Measurements from ENCODE around the gene IVNS1ABP. TPM values are rescaled to one million over a fixed set of nuclear protein-coding genes. Genes with fewer than 3 reads are reported as not detected.
"Not testable (repeated sequence)": the region's sequence is repeated elsewhere in the genome, so short reads cannot be mapped to it uniquely, and the experiment has no call there.

Gene IVNS1ABP
- total RNA-seq, 2 donors from 2014 or later = 38.5 to 54.1 TPM

DNA sequence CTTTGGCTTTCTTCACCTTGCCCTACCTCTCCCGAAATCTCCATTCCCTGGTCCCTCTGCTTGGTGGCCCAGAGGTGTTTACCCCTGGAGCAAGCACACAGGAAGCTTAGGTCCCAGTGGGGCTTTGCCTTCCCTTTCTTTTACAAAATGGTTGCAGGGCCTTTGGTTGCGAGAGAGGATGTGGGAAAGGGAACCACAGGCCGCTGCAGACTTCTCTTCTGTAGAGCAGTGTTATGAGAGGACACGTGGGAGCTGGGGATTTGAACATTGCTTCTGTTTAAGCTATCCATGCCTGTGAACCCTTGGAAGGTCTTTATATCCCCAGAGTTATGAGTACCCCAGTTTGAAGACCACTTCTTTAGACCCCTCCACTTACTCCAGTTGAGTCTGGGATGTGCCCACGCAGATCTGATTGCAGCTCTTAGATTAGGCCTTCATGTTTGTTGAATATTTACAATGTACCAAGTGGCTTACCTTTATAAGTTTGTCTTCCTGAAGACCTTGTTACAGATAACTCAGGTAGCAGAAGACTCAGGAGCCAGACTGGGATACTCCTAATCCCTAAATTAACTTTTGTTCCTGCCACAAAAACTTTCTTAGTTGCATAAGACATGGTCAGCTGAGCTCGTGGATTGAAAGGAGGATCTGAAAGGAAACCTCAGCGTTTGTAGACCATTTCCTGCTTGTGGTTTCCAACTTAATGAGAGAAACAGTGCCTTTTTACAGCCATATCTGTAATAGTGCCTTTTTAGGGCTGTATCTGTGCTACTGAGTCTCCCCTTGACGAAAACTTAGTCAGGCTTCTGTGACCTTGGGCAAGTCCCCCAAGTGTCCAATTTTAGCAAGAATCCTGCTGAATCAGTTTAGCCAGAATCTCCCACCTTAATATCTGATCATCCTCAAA is 21.9 kb upstream of the IVNS1ABP start:
- intact Hi-C loops (cut with DNase I) = no loop called here
- no peak for DNase-seq (ENCODE audit: low spot score)

DNA sequence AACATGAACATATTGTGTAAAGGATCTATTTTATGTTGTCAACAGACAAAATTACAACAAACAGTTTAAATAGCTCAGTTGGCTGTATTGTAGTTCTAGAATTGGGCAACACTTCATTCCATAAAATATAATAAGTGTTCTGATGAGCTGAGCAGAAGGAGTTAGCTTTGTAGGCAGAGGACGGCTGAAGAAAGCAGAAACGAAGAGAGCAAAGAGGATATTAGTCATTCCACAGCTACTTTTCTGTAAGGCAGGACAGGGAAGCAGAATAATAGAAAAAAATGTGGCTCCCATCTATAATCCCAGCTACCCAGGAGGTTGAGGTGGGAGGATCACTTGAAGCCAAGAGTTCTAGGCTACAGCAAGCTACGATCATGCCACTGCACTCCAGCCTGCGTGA is 20.2 kb upstream of the IVNS1ABP start:
- no peak for DNase-seq (ENCODE audit: low spot score)
- intact Hi-C loops (cut with DNase I) = no loop called here

DNA sequence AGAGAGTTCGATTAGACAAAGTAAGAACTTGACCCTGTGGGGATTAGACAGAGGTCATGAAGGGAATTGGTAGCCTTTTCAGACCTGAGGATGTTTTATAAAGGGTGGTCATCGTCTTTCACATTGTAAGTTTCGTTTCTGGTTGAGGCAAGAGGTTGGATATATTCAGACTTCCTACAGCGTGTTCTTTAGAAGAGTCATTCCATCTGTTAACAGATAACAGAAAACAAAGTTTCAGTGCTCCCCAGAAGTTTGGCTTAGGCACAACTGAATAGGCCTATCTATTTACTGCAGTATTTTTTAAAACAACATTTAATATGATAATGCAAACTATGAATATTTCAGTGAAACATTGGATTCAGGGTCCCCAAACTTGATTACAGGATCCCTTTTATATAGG is 17.1 kb upstream of the IVNS1ABP start:
- no peak for DNase-seq (ENCODE audit: low spot score)
- intact Hi-C loops (cut with DNase I) = no loop called here

DNA sequence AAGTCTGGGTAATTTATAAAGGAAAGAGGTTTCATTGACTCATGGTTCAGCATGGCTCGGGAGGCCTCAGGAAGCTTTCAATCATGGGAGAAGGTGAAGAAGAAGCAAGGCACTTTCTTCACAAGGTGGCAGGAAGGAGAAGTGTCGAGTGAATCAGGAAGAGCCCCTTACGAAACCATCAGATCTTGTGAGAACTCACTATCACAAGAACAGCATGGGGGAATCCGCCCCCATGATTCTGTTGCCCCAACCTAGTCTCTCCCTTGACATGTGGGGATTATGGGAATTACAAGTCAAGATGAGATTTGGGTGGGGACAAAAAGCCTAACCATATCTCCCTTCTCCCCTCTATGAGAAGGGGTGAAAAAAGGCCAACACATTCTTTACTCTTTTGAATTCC is 11.2 kb upstream of the IVNS1ABP start:
- intact Hi-C loops (cut with DNase I) = no loop called here
- DNase-seq (ENCODE audit: low spot score) = no peak

DNA sequence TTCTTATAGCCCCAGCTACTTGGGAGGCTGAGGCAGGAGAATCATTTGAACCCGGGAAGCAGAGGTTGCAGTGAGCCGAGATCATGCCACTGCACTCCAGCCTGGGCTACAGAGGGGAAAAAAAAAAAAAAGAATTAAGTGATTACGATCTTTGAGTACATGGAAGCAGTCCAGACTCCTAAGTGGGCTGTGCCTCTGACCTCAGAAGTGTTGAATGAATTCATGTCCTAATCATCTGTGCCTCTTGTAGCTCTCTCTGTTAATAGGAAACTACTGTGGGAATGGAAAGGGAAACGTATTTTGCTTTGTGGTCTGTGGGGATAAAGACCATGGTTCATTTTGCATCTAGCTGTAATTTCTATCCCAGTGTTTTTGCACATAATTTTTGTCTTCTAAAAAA is 8.4 kb upstream of the IVNS1ABP start:
- DNase-seq (ENCODE audit: low spot score) = no peak
- intact Hi-C loops (cut with DNase I) = no loop called here

DNA sequence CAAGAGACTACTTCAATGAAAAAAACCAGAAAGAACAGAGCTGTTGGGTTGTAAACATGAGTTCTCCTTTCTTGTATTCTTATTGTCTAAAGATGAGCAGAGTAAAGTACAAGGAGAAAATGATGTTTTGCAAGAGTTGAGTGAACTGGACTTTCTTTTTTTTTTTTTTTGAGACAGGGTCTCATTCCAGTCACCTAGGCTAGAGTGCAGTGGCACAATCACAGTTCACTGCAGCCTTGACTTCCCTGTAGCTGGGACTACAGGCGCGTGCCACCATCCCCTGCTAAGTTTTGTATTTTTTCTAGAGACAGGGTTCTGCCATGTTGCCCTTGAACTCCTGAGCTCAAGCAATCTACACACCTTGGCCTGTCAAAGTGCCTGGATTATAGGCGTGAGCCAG is 7.1 kb upstream of the IVNS1ABP start:
- DNase-seq (ENCODE audit: low spot score) = no peak
- intact Hi-C loops (cut with DNase I) = no loop called here

DNA sequence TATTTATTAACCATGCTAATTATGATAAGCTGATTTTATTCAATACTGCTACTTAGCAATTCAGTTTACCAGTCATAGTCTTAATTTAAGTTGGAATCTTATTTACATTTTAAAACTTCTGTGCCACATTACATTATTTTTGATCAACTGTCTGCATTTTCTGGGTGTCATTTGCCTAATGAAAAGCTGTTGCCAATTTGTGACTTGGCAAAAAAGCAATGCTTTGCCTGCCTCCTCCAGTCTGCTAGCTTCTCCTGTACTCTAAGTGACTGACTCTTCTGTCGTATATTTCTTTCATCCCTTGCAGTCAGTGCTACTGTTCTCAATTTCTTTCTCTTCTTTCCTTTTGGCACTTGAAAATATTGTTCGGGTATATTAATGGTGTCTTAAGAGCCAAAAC is 5.6 kb upstream of the IVNS1ABP start:
- DNase-seq (ENCODE audit: low spot score) = no peak
- intact Hi-C loops (cut with DNase I) = no loop called here

DNA sequence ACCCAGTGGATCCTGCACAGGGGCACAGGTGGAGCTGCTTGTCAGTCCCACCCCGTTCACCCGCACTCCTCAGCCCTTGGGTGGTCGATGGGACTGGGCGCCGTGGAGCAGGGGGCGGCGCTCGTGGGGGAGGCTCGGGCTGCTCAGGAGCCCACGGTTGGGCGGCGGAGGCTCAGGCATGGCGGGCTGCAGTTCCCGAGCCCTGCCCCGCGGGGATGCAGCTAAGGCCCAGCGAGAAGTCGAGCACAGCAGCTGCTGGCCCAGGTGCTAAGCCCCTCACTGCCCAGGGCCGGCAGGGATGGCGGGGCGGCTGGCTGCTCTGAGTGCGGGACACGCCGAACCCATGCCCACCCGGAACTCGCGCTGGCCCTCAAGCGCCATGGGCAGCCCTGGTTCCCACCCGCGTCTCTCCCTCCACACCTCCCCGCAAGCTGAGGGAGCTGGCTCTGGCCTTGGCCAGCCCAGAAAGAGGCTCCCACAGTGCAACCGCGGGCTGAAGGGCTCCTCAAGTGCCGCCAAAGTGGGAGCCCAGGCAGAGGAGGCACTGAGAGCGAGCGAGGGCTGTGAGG is 4.7 kb upstream of the IVNS1ABP start:
- intact Hi-C loops (cut with DNase I); DNase-seq (ENCODE audit: low spot score): not testable (repeated sequence)

DNA sequence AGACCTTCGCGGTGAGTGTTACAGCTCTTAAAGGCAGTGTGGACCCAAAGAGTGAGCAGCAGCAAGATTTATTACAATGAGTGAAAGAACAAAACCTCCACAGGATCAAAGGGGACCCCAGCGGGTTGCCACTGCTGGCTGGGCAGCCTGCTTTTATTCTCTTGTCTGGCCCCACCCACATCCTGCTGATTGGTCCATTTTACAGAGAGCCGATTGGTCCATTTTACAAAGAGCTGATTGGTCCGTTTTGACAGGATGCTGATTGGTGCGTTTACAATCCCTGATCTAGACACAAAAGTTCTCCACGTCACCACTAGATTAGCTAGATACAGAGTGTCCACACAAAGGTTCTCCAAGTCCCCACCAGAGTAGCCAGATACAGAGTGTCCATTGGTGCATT is 4.1 kb upstream of the IVNS1ABP start:
- DNase-seq (ENCODE audit: low spot score); intact Hi-C loops (cut with DNase I): not testable (repeated sequence)

DNA sequence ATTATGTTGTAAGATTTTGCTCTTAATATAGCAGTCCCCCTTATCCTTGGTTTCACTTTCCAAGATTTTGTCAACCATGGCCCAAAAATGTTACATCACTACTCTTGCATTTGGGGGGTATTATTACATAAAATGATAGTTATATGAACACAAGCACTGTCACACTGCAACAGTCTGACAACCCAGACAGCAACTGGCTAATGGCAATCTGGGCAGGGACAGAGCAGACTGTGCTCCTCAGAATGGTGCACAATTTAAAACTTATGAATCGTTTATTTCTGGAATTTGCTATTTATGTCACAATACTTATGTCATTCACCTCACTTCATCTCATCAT is 2.1 kb upstream of the IVNS1ABP start:
- intact Hi-C loops (cut with DNase I) = no loop called here
- DNase-seq (ENCODE audit: low spot score) = no peak

DNA sequence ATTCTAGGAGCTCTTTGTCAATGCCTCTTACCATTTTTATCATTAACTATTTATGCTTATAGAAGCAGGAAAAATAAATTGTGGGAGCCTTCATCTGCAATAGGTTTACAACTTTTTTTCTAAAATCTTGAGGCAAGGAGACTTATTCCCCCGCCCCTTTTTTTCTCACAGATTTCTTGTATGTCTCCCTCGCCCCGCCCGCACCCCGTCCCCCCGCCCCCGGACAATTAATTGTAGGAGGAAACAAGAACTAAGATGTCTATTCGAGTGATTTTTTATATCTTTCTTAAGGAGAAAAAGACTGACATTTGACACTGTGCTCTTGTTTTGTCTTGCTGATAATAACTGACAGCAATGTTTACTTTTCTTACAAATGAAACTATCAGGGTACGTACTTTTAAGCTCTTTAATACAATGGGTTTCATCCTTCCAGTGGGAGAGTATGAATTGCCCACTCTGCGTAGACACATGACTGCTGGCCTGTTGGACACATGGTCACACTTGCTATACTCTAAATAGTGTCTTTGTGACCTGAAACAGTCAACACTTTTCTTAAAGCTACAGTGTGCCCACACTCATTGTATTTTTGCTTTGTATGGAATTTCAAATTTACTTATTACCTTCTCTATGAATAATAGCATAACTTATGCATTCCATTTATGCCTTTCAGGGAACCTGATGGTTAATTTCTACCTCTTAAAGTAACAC is 1.5 kb upstream of the IVNS1ABP start:
- intact Hi-C loops (cut with DNase I) = no loop called here
- DNase-seq (ENCODE audit: low spot score) = no peak

DNA sequence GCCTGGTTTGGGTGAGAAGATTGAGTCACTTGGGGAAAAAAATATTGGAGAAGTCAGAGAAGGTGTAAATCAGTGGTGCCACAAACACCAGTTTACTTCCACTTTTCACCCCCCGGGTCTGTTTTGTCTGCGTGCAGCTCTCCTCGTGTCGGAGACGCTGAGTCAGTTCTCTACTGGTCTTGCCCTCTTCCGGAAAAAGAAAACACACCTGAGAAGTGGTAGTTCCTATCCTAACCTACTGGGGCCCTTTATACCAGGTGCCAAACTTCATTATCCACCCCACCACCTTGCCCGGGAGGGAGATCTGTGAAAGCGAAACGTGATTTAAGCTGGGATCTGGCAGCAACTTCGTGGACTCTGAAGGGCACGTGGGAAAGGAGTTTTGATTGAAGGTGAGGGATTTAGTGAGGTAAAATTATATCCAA is 855 bp upstream of the IVNS1ABP start:
- no peak for DNase-seq (ENCODE audit: low spot score)
- intact Hi-C loops (cut with DNase I) = no loop called here

DNA sequence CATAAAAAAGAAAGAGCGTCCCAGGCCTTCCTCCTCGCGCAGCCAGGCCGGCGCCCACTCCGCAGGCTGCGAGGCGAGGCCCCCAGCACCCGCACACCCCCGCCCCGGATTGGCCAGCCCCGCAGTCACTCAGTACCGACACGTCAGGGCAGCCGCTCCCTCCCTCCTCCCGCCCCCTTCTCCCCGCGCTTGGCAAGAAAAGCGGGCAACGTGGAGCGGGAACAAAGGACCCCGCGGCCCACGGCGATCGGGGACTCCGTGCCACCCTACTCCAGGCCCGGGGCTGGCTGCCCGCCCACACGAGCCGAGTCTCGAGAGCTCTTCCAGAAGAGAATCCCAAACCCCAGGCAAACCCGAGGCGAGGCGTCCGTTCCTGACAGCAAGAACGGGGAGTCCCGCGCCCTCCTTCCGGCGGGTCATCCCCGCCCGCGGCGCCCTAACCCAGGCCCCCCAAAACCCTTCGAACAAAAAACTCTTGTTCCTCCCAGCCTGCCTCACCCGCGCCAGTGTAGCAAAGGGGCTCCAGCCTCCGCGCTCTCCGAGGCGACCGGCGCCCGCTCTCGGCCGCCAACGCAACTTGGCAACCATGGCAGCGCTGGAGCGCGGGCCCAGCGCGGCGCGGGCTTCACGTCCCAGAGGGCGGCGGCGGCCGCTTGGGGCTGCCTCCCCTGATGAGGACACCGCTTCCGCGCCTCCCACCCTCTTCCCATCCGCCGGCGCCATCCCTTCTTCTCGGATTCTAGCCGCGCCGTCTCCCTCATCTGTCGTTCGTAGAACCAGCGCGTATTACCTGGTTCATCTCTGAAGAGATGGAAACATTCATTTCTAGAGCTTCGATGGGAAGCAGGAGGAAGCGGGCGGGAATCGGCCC is 645 bp downstream of the IVNS1ABP start:
- peak; percentile 98 for DNase-seq (ENCODE audit: low spot score)
- intact Hi-C loops (cut with DNase I) = no loop called here

DNA sequence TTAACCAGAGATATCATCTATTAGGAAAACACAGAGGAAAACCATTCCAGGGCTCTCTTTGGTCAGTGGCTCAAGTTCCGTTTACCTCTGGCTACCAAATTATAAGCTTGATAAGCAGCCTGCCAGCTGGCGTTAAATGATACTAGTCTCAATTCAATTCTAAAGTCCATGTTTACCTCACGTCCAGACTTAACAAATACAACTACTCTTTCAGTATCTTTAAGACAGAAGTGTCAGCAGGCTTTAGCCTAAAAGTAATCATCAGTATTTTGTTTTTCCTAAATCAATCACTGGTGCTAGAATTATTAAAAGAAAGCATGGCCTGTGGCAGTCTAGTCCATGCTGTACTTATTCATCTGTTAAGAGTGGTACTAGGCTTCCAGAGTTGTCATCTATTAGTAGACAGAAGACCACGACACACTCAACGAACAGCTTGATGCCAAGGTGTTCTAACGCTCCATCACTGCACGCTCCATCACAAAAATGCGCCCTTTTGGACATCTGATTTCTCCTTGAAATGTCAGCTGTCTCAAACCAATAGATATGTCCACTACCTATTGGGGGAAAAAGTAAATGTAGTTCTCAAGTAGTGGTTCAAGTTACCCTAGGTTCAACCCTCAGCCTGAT is 1.5 kb downstream of the IVNS1ABP start:
- DNase-seq (ENCODE audit: low spot score) = no peak
- intact Hi-C loops (cut with DNase I) = no loop called here

DNA sequence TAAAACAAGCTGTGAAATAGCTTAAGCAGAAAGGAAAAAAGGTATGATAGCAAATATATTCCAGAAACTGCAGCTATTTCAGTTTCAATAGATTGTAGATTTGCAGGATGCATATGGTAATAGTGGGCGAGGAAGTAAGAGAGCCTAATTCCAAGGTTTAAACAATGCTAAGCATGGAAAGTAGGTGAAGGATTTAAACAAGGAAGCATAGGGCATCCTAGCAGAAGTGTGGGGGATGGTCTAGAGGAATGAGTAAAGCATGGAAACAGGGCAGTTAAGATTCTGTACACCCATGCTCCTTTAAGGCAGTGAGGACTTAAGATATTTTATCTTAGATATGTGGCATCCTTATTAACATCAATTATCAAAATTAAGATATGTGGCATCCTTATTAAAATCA is 2.6 kb downstream of the IVNS1ABP start:
- DNase-seq (ENCODE audit: low spot score) = no peak
- intact Hi-C loops (cut with DNase I) = no loop called here

DNA sequence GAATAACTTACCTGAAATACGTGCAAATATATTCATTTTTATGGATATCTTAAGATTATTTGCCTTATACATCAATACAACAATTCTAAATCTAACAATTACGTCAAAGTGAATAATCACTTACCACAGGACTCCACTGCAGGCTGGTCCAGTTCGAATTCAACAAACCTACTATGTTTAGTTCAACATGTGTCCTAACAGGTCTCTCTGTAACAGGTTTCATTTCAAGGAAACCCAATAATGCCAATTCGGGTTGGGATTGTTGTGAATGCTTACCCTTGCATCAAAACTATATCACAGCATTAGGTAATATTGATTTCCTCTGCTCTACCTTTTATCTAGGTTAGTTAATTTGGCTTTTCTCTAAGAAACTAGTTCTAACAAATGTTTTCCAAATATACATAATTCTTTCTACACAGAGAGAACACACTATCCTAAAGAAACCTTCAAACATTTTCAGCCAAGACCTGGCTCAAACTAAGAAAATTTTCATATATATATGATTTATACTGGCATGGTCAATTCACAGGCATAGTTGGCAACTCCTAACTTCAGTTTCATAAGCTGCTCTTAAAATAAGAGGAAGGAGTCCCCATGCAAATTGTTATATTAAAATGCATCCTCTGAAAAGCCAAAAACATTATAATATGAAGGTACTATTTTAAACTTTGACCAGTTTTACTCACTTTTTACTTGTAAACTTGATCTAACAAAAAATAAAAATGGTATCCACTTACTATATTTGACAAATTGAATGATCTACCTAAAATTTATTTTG is 4.5 kb downstream of the IVNS1ABP start:
- intact Hi-C loops (cut with DNase I) = no loop called here
- no peak for DNase-seq (ENCODE audit: low spot score)

DNA sequence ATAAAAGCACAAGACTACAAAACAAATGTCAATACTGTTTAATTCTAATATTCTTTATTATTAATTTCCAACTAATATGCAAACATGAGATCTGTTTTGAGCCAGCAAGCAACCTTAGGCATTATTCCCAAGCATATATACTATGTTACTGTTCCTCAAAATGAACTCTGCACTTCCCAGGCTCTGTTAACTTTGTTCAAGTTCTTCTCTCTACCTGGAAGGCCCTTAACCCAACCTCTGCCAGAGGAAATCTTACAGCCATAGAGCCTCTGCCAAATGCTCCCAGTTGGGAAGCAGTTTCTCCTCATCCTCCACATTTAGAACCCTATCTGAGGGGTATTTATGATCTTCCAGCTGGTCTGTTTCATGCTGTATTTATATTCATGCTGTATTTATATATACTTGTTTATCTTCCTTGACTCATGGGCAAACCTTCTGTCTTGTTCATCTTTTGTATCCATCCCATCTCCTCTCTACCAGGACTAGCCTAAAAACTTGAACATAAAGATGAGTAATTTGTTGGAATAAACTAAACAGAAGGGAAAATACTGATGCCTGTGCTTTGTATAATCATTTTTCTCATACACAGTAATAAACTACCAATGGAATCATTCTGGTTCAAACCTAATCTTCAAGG is 5.3 kb downstream of the IVNS1ABP start:
- DNase-seq (ENCODE audit: low spot score) = no peak
- intact Hi-C loops (cut with DNase I) = no loop called here

DNA sequence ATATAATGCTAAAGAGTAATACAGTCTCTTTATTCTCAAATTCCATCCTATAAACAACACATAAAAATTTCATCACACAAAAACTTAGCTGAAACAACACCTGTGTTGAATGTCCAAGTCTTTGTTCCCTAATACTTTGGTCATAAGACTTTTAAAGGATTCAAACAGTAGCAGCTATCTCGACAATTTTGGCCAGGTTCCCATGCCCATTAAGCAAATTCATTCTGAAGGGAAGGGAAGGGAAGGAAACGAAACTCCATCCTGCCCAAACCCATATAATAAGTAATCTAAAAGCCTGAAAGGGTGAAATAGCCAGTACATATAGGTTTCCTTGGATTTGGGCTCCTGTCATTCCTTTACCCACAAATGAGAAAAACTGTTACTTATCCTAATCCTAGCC is 7.5 kb downstream of the IVNS1ABP start:
- intact Hi-C loops (cut with DNase I) = no loop called here
- DNase-seq (ENCODE audit: low spot score) = no peak
